ENCODE results near the gene SPHK1.

Gene SPHK1

GRCh38 chr17:76426853-76427252, 42.4 kb downstream of the SPHK1 start:
- no peak for DNase-seq (ENCODE audit: insufficient read length, low spot score)
- no peak for FAIRE-seq
- no peak for TF ChIP-seq POU2F2 (IDR thresholded peaks at IDR 0.05; ENCODE audit: low read depth, low read length)
- TF ChIP-seq SPI1 (IDR thresholded peaks at IDR 0.05; ENCODE audit: low read depth, low read length): no peak
- TF ChIP-seq PAX5 (IDR thresholded peaks at IDR 0.05; ENCODE audit: insufficient read depth, low read length, severe bottlenecking): no peak
- no peak for TF ChIP-seq TAF1 (IDR thresholded peaks at IDR 0.05; ENCODE audit: low read depth, low read length)
- no peak for TF ChIP-seq POLR2AphosphoS5 (IDR thresholded peaks at IDR 0.05; ENCODE audit: low read depth, low read length)
- no peak for TF ChIP-seq POLR2A (IDR thresholded peaks at IDR 0.05; ENCODE audit: low read depth, low read length)

GRCh38 chr17:76427501-76428231, 43.3 kb downstream of the SPHK1 start:
- DNase-seq (ENCODE audit: insufficient read length, low spot score) (no peak), FAIRE-seq (no peak)
- TF ChIP-seq SPI1 (IDR thresholded peaks at IDR 0.05; ENCODE audit: low read depth, low read length): peak; percentile 50
- TF ChIP-seq TAF1 (IDR thresholded peaks at IDR 0.05; ENCODE audit: low read depth, low read length): no peak

- FAIRE-seq (no peak), DNase-seq (ENCODE audit: insufficient read length, low spot score) (no peak)
- TF ChIP-seq PAX5 (IDR thresholded peaks at IDR 0.05; ENCODE audit: insufficient read depth, low read length, severe bottlenecking): no peak
- no peak for TF ChIP-seq POU2F2 (IDR thresholded peaks at IDR 0.05; ENCODE audit: low read depth, low read length)
- no peak for TF ChIP-seq TAF1 (IDR thresholded peaks at IDR 0.05; ENCODE audit: low read depth, low read length)
- TF ChIP-seq SPI1 (IDR thresholded peaks at IDR 0.05; ENCODE audit: low read depth, low read length): no peak
- no peak for TF ChIP-seq POLR2AphosphoS5 (IDR thresholded peaks at IDR 0.05; ENCODE audit: low read depth, low read length)
- no peak for TF ChIP-seq POLR2A (IDR thresholded peaks at IDR 0.05; ENCODE audit: low read depth, low read length)
Measured at GRCh38 chr17:76428511-76428910, 44.1 kb downstream of the SPHK1 start.

- TF ChIP-seq POLR2AphosphoS5 (IDR thresholded peaks at IDR 0.05; ENCODE audit: low read depth, low read length): no peak
- no peak for TF ChIP-seq SPI1 (IDR thresholded peaks at IDR 0.05; ENCODE audit: low read depth, low read length)
- no peak for TF ChIP-seq POLR2A (IDR thresholded peaks at IDR 0.05; ENCODE audit: low read depth, low read length)
- no peak for TF ChIP-seq TAF1 (IDR thresholded peaks at IDR 0.05; ENCODE audit: low read depth, low read length)
- no peak for TF ChIP-seq PAX5 (IDR thresholded peaks at IDR 0.05; ENCODE audit: insufficient read depth, low read length, severe bottlenecking)
- TF ChIP-seq POU2F2 (IDR thresholded peaks at IDR 0.05; ENCODE audit: low read depth, low read length): no peak
- DNase-seq (ENCODE audit: insufficient read length, low spot score) (no peak), FAIRE-seq (no peak)
Measured at GRCh38 chr17:76431509-76431908, 47.1 kb downstream of the SPHK1 start.

- FAIRE-seq (no peak), DNase-seq (ENCODE audit: insufficient read length, low spot score) (no peak)
- no peak for TF ChIP-seq PAX5 (IDR thresholded peaks at IDR 0.05; ENCODE audit: insufficient read depth, low read length, severe bottlenecking)
- no peak for TF ChIP-seq SPI1 (IDR thresholded peaks at IDR 0.05; ENCODE audit: low read depth, low read length)
- TF ChIP-seq TAF1 (IDR thresholded peaks at IDR 0.05; ENCODE audit: low read depth, low read length): no peak
- TF ChIP-seq POU2F2 (IDR thresholded peaks at IDR 0.05; ENCODE audit: low read depth, low read length): no peak
- TF ChIP-seq POLR2A (IDR thresholded peaks at IDR 0.05; ENCODE audit: low read depth, low read length): no peak
- no peak for TF ChIP-seq POLR2AphosphoS5 (IDR thresholded peaks at IDR 0.05; ENCODE audit: low read depth, low read length)
Measured at GRCh38 chr17:76432004-76432403, 47.6 kb downstream of the SPHK1 start.

- DNase-seq (ENCODE audit: insufficient read length, low spot score): no peak
- FAIRE-seq: peak; percentile 78
- TF ChIP-seq POLR2A (IDR thresholded peaks at IDR 0.05; ENCODE audit: low read depth, low read length): no peak
- no peak for TF ChIP-seq TAF1 (IDR thresholded peaks at IDR 0.05; ENCODE audit: low read depth, low read length)
- no peak for TF ChIP-seq SPI1 (IDR thresholded peaks at IDR 0.05; ENCODE audit: low read depth, low read length)
- no peak for TF ChIP-seq PAX5 (IDR thresholded peaks at IDR 0.05; ENCODE audit: insufficient read depth, low read length, severe bottlenecking)
- no peak for TF ChIP-seq POU2F2 (IDR thresholded peaks at IDR 0.05; ENCODE audit: low read depth, low read length)
- no peak for TF ChIP-seq POLR2AphosphoS5 (IDR thresholded peaks at IDR 0.05; ENCODE audit: low read depth, low read length)
Measured at GRCh38 chr17:76432712-76433336, 48.4 kb downstream of the SPHK1 start.

GRCh38 chr17:76433693-76434092, 49.3 kb downstream of the SPHK1 start:
- DNase-seq (ENCODE audit: insufficient read length, low spot score) (no peak), FAIRE-seq (no peak)
- peak; percentile 71 for TF ChIP-seq PAX5 (IDR thresholded peaks at IDR 0.05; ENCODE audit: insufficient read depth, low read length, severe bottlenecking)
- no peak for TF ChIP-seq SPI1 (IDR thresholded peaks at IDR 0.05; ENCODE audit: low read depth, low read length)

- TF ChIP-seq SPI1 (IDR thresholded peaks at IDR 0.05; ENCODE audit: low read depth, low read length) (no peak), TAF1 (IDR thresholded peaks at IDR 0.05; ENCODE audit: low read depth, low read length) (no peak), POLR2AphosphoS5 (IDR thresholded peaks at IDR 0.05; ENCODE audit: low read depth, low read length) (no peak), POLR2A (IDR thresholded peaks at IDR 0.05; ENCODE audit: low read depth, low read length) (no peak), POU2F2 (IDR thresholded peaks at IDR 0.05; ENCODE audit: low read depth, low read length) (no peak), PAX5 (IDR thresholded peaks at IDR 0.05; ENCODE audit: insufficient read depth, low read length, severe bottlenecking) (no peak)
- no peak for FAIRE-seq
- no peak for DNase-seq (ENCODE audit: insufficient read length, low spot score)
Measured at GRCh38 chr17:76434870-76435269, 50.5 kb downstream of the SPHK1 start.

- DNase-seq (ENCODE audit: insufficient read length, low spot score) (no peak), FAIRE-seq (no peak)
- TF ChIP-seq POLR2A (IDR thresholded peaks at IDR 0.05; ENCODE audit: low read depth, low read length) (no peak), POU2F2 (IDR thresholded peaks at IDR 0.05; ENCODE audit: low read depth, low read length) (no peak), SPI1 (IDR thresholded peaks at IDR 0.05; ENCODE audit: low read depth, low read length) (no peak), PAX5 (IDR thresholded peaks at IDR 0.05; ENCODE audit: insufficient read depth, low read length, severe bottlenecking) (no peak), POLR2AphosphoS5 (IDR thresholded peaks at IDR 0.05; ENCODE audit: low read depth, low read length) (no peak), TAF1 (IDR thresholded peaks at IDR 0.05; ENCODE audit: low read depth, low read length) (no peak)
Measured at GRCh38 chr17:76435751-76436150, 51.3 kb downstream of the SPHK1 start.
